ENCODE measurements around the gene ZNF768. TPM values are rescaled to one million over a fixed set of nuclear protein-coding genes. Genes with fewer than 3 reads are reported as not detected.
A peak's percentile ranks its signal among the peaks of the same experiment; 100 is the strongest.

The ZNF768 gene
- total RNA-seq, 1 experiment from 2014 or later, result 64.2 TPM

DNA sequence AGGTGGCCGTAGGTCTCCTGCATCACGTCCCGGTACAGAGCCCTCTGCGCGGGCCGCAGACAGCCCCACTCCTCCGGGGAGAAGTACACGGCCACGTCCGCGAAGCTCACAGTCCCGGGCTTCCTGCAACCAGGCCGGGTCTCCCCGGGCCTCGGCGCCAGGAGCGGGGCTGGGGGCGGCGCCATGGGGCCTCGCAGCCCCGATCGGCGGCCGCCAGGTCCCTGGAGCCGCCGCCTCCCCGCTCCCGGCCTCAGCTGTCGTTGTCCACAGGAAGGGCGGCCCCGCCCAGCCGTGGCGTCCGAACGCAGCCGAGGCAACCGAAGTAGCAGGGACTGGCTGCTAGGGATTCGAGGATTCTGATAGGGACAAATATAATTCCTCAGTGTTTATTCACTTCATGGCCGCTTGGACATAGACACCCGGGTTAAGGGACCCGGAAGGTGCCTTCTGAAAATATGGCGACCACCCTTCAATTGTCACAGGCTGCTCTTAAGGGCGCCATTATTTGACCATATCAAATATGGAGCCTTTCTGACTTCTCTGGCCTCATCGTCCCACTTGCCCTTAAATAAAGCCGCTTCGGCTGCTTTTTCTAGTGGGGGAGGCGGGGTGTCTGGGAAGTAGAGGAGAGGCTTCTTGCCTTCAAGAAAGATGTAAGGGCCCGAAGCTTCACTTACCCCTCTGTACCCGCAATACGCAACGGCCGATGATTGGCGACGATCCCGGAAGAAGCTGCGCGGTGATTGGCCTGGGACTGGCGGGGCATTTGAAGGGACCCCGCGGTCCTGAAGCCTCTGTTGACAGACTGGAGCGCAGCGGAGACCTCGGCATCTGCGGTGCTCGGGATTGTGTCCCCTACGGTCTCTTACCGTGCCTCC, 45.3 kb upstream of the ZNF768 start, which contains the start of gene ZNF688:
Gene ZNF688 (minus strand): TSS at position 270 of the 878 bp plus-strand sequence. CDS start 85 bp downstream, at position 185.
- Histone ChIP-seq H3K4me2 (peak within 1 kb of the TSS; percentile 98), H4K20me1 (ENCODE audit: insufficient read depth) (no peaks in the 10 kb centered on the region), H3K9me3 (ENCODE audit: insufficient read depth, low read depth) (no peaks in the 10 kb centered on the region), H3K4me1 (replicated peaks; ENCODE audit: insufficient read depth) (peaks cover 40% of the 10 kb centered on the region), H3K27me3 (ENCODE audit: insufficient read depth, low read depth) (no peaks in the 10 kb centered on the region), H3K36me3 (ENCODE audit: low read depth) (no peaks in the 10 kb centered on the region), H3K4me3 (peak within 1 kb of the TSS; percentile 89), H3K27ac (peak within 1 kb of the TSS; percentile 61), H3K79me2 (ENCODE audit: low read depth) (0 out of 2 replicates have a peak, but pooled peaks cover 4% of the 10 kb centered on the region), H2AFZ (peak within 1 kb of the TSS; percentile 81), H3F3A (ENCODE audit: insufficient read depth, low read depth) (peaks cover 50% of the 10 kb centered on the region), H3K9me2 (ENCODE audit: insufficient read depth) (no peaks in the 10 kb centered on the region)
- TF ChIP-seq EZH2 (IDR thresholded peaks at IDR 0.05; ENCODE audit: low read depth), result no peak
- TF ChIP-seq, protein P1, sequence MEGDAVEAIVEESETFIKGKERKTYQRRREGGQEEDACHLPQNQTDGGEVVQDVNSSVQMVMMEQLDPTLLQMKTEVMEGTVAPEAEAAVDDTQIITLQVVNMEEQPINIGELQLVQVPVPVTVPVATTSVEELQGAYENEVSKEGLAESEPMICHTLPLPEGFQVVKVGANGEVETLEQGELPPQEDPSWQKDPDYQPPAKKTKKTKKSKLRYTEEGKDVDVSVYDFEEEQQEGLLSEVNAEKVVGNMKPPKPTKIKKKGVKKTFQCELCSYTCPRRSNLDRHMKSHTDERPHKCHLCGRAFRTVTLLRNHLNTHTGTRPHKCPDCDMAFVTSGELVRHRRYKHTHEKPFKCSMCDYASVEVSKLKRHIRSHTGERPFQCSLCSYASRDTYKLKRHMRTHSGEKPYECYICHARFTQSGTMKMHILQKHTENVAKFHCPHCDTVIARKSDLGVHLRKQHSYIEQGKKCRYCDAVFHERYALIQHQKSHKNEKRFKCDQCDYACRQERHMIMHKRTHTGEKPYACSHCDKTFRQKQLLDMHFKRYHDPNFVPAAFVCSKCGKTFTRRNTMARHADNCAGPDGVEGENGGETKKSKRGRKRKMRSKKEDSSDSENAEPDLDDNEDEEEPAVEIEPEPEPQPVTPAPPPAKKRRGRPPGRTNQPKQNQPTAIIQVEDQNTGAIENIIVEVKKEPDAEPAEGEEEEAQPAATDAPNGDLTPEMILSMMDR (conservative IDR thresholded peaks at IDR 0.05), result no peak
- ChIA-PET CTCF (interaction anchor here (0.6 to 1.2 kb wide), 6 partner anchors 13 to 201 kb away, joined by 3 to 5 read pairs (median 4); partner anchors contain the start of gene DCTPP1), POLR2A (ENCODE audit: unreplicated experiment) (interaction anchor here (0.5 to 1.3 kb wide), 10 partner anchors 11 to 1624 kb away, joined by 3 to 5 read pairs (median 3); partner anchors contain the start of gene ZNF764)
- peak; percentile 93 to 94 for DNase-seq
- BruUV-seq (replicated peaks), result no TSS peak
- intact Hi-C loops (cut with micrococcal nuclease; ENCODE audit: unreplicated experiment), result loop anchor here (1.0 to 2.0 kb wide), 2 partner anchors 13 to 14 kb away; partner anchors contain the start of genes ZNF764 and ZNF785

DNA sequence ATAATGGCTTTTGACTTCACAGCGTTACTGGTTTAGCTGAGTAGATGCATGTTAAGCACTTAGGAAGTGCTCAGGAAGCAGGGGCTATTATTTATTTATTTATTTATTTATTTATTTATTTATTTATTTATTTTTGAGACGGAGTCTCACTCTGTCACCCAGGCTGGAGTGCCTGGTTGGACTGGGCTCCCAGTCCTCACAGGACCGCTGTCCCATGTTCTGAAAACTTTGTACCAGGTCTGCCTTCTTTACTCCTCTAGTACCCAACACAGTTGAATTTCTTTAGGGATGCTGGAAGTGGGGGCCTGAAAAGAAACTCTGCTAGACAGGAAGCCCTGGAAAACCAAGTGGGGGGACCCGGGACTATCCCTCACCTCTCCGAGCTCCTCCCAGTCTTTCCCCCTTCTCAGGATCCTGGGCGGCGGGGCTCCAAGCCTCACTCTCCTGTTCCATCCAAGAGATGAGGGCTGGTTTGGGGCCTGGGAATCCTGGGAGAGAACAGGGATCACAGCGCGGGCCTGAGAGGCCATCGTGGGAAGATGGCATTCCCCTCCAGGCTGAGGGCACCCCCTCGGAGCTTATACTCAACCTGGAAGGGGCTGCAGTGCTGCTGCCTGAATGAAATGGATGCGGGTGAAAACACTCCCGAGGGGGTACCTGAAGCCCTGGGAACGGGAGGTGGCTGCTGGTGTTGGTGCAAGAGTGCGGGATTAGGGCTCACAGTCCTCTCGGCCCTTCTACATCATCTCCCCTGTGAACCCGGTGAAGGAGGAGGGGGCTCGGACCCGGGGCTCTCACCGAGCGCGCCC, 44.5 kb upstream of the ZNF768 start:
- no peak for DNase-seq
- BruUV-seq (replicated peaks), result TSS peak; percentile 23
- Histone ChIP-seq H3F3A (ENCODE audit: insufficient read depth, low read depth) (peaks cover 49% of the 10 kb centered on the region), H3K27ac (peak overlapping the region; percentile 61), H2AFZ (peak overlapping the region; percentile 81), H3K9me3 (ENCODE audit: insufficient read depth, low read depth) (no peaks in the 10 kb centered on the region), H4K20me1 (ENCODE audit: insufficient read depth) (no peaks in the 10 kb centered on the region), H3K4me3 (peak overlapping the region; percentile 89), H3K4me1 (replicated peaks; ENCODE audit: insufficient read depth) (peaks cover 40% of the 10 kb centered on the region), H3K9me2 (ENCODE audit: insufficient read depth) (no peaks in the 10 kb centered on the region), H3K36me3 (ENCODE audit: low read depth) (no peaks in the 10 kb centered on the region), H3K79me2 (ENCODE audit: low read depth) (0 out of 2 replicates have a peak, but pooled peaks cover 4% of the 10 kb centered on the region), H3K4me2 (peak overlapping the region; percentile 98), H3K27me3 (ENCODE audit: insufficient read depth, low read depth) (no peaks in the 10 kb centered on the region)
- ChIA-PET CTCF (no interaction called here), POLR2A (ENCODE audit: unreplicated experiment) (interaction anchor here (0.6 to 1.3 kb wide), 2 partner anchors 11 to 13 kb away, joined by 3 to 4 read pairs; partner anchors contain the start of gene ZNF764)
- intact Hi-C loops (cut with micrococcal nuclease; ENCODE audit: unreplicated experiment), result loop anchor here (1.0 kb wide), 1 partner anchor 14 kb away; the partner anchor contains the start of gene ZNF785
- TF ChIP-seq EZH2 (IDR thresholded peaks at IDR 0.05; ENCODE audit: low read depth), result no peak
- TF ChIP-seq, protein P1 (conservative IDR thresholded peaks at IDR 0.05), result no peak
